ENCODE measurements around the gene SLC10A3. TPM values are rescaled to one million over a fixed set of nuclear protein-coding genes. Genes with fewer than 3 reads are reported as not detected.

SLC10A3 gene
- total and polyA plus RNA-seq, 2 donors (not counting 3 experiments of a cell fraction or from before 2014, with no cell fraction given), result 21.9 to 22.6 TPM

GRCh38 chrX:154458954-154459778 lies 31.3 kb downstream of the SLC10A3 start:
- FAIRE-seq (peak; percentile 24), DNase-seq (ENCODE audit: low read depth, low spot score) (no peak)
- Histone ChIP-seq H3K9ac (replicated peaks; ENCODE audit: extremely low read depth, insufficient read depth, low read length) (peak overlapping the region; percentile 31), H2AFZ (ENCODE audit: low read depth, low read length) (no peak overlapping the region), H3K4me1 (ENCODE audit: control insufficient read depth, extremely low read depth, insufficient read depth, low read length) (peaks cover 7% of the 10 kb centered on the region), H4K20me1 (replicated peaks; ENCODE audit: control insufficient read depth, extremely low read depth, insufficient read depth, low read length) (no peaks in the 10 kb centered on the region), H3K79me2 (ENCODE audit: control insufficient read depth, insufficient read depth, low read length) (peaks cover 25% of the 10 kb centered on the region), H3K9me3 (replicated peaks; ENCODE audit: control insufficient read depth, insufficient read depth, low read length) (no peaks in the 10 kb centered on the region), H3K36me3 (ENCODE audit: control insufficient read depth in 2 of 2, extremely low read depth in 1 of 2, insufficient read depth in 2 of 2, low read length in 2 of 2) (peaks cover 0 to 7% of the 10 kb centered on the region in 2 experiments), H3K9me1 (replicated peaks; ENCODE audit: control insufficient read depth, extremely low read depth, insufficient read depth, low read length) (no peaks in the 10 kb centered on the region), H3K4me3 (replicated peaks in 1 of 3; ENCODE audit: insufficient read depth in 1 of 3, low read depth in 1 of 3, low read length in 3 of 3) (peak overlapping the region; percentile 73 to 81 (median 76)), H3K4me2 (ENCODE audit: insufficient read depth, low read length) (peak overlapping the region; percentile 70), H3K27me3 (ENCODE audit: control insufficient read depth in 2 of 2, insufficient read depth in 2 of 2, low read length in 2 of 2) (no peaks in the 10 kb centered on the region), H3K27ac (ENCODE audit: insufficient read depth, low read depth, low read length) (no peak overlapping the region)
- intact Hi-C loops (cut with micrococcal nuclease) (loop anchor here (2.0 kb wide), 1 partner anchor 20 kb away; the partner anchor contains the start of gene LAGE3), dilution Hi-C loops (cut with MboI; ENCODE audit: extremely low pct_ligation_motif_present, low sequenced_read_pairs) (no loop called here)
- no TSS peak for BruUV-seq (replicated peaks)
- ChIA-PET CTCF (interaction anchor here (1.1 to 2.9 kb wide), 3 partner anchors 13 to 68 kb away, joined by 3 to 8 read pairs (median 3); no protein-coding TSS in a partner anchor), POLR2A (interaction anchor here (0.6 to 1.4 kb wide), 6 partner anchors 13 to 457 kb away, joined by 3 to 7 read pairs (median 4); partner anchors contain the start of gene SLC10A3)
- TF ChIP-seq JUN (IDR thresholded peaks at IDR 0.05; ENCODE audit: borderline replicate concordance, insufficient read depth, insufficient read length, low read depth) (no peak), EZH2 (IDR thresholded peaks at IDR 0.05; ENCODE audit: borderline replicate concordance, low read depth, low read length, severe bottlenecking) (no peak)

- peak within 1 kb of the TSS; percentile 66 for H2AFZ ChIP-seq (ENCODE audit: low read depth, low read length)
Measured at GRCh38 chrX:154458116-154458953, 32.1 kb downstream of the SLC10A3 start, which contains the start of gene PLXNA3. Gene PLXNA3 (plus strand): TSS chrX:154458281. CDS start chrX:154460184, 1,903 bp downstream.

More at GRCh38 chrX:154458116-154458953, 32.1 kb downstream of the SLC10A3 start, which contains the start of gene PLXNA3:
- Histone ChIP-seq H3K9me3 (replicated peaks; ENCODE audit: control insufficient read depth, insufficient read depth, low read length) (no peaks in the 10 kb centered on the region), H3K4me3 (replicated peaks in 1 of 3; ENCODE audit: insufficient read depth in 1 of 3, low read depth in 1 of 3, low read length in 3 of 3) (peak within 1 kb of the TSS; percentile 73 to 81 (median 76)), H3K9ac (replicated peaks; ENCODE audit: extremely low read depth, insufficient read depth, low read length) (peak within 1 kb of the TSS; percentile 57), H3K9me1 (replicated peaks; ENCODE audit: control insufficient read depth, extremely low read depth, insufficient read depth, low read length) (no peaks in the 10 kb centered on the region), H3K4me1 (ENCODE audit: control insufficient read depth, extremely low read depth, insufficient read depth, low read length) (peaks cover 7% of the 10 kb centered on the region), H3K4me2 (ENCODE audit: insufficient read depth, low read length) (peak within 1 kb of the TSS; percentile 70), H3K27me3 (ENCODE audit: control insufficient read depth in 2 of 2, insufficient read depth in 2 of 2, low read length in 2 of 2) (no peaks in the 10 kb centered on the region), H3K36me3 (ENCODE audit: control insufficient read depth in 2 of 2, extremely low read depth in 1 of 2, insufficient read depth in 2 of 2, low read length in 2 of 2) (peaks cover 0 to 5% of the 10 kb centered on the region in 2 experiments), H3K27ac (ENCODE audit: insufficient read depth, low read depth, low read length) (no peak within 1 kb of the TSS), H4K20me1 (replicated peaks; ENCODE audit: control insufficient read depth, extremely low read depth, insufficient read depth, low read length) (no peaks in the 10 kb centered on the region), H3K79me2 (ENCODE audit: control insufficient read depth, insufficient read depth, low read length) (peaks cover 25% of the 10 kb centered on the region)
- dilution Hi-C loops (cut with MboI; ENCODE audit: extremely low pct_ligation_motif_present, low sequenced_read_pairs), result no loop called here
- ChIA-PET CTCF (interaction anchor here (1.1 to 2.9 kb wide), 3 partner anchors 14 to 85 kb away, joined by 3 to 8 read pairs (median 4); no protein-coding TSS in a partner anchor), POLR2A (interaction anchor here (0.7 to 1.4 kb wide), 3 partner anchors 12 to 61 kb away, joined by 3 to 4 read pairs (median 3); partner anchors contain the start of gene SLC10A3)
- DNase-seq (ENCODE audit: low read depth, low spot score) (no peak), FAIRE-seq (no peak)
- intact Hi-C loops (cut with micrococcal nuclease), result loop anchor here (2.0 kb wide), 1 partner anchor 20 kb away; the partner anchor contains the start of gene LAGE3
- TF ChIP-seq POLR2A (IDR thresholded peaks at IDR 0.05; ENCODE audit: low read depth, low read length) (peak; percentile 72), POLR2AphosphoS5 (IDR thresholded peaks at IDR 0.05; ENCODE audit: insufficient read depth, low read depth, low read length) (peak; percentile 77), MYC (IDR thresholded peaks at IDR 0.05; ENCODE audit: low read depth, low read length) (no peak)
- TSS peak; percentile 9 for BruUV-seq (replicated peaks)
